ENCODE results near the gene HOXD13.

The HOXD13 gene

DNA sequence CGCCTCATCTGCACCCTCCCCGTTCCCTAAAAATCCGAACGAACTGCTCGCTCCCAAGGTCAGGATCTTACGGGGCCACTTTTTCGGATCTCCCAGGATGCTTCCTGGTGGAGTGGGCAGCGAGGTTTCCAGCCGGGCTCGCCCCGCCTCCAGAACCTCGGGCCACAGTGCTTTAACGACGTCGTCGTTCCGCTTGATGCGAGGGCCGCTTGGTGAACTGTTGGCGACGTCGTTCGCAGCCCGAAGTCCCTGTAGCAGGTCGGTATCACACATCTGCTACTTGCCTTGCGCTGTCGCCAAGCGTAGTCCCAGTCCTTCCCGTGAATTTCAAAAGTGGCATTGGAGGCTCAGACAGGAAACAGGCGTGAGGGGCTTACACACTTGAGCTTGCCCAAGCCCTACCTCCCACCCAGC is 24.1 kb upstream of the HOXD13 start:
- TF ChIP-seq, protein P1, sequence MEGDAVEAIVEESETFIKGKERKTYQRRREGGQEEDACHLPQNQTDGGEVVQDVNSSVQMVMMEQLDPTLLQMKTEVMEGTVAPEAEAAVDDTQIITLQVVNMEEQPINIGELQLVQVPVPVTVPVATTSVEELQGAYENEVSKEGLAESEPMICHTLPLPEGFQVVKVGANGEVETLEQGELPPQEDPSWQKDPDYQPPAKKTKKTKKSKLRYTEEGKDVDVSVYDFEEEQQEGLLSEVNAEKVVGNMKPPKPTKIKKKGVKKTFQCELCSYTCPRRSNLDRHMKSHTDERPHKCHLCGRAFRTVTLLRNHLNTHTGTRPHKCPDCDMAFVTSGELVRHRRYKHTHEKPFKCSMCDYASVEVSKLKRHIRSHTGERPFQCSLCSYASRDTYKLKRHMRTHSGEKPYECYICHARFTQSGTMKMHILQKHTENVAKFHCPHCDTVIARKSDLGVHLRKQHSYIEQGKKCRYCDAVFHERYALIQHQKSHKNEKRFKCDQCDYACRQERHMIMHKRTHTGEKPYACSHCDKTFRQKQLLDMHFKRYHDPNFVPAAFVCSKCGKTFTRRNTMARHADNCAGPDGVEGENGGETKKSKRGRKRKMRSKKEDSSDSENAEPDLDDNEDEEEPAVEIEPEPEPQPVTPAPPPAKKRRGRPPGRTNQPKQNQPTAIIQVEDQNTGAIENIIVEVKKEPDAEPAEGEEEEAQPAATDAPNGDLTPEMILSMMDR (IDR thresholded peaks at IDR 0.05; ENCODE audit: unreplicated experiment in 3 of 3) = no peak
- peaks cover 100% of the 10 kb centered on the region for H3K27me3 Mint-ChIP-seq (ENCODE audit: low read depth)
- no peak overlapping the region for H3K27ac Mint-ChIP-seq
- no peaks in the 10 kb centered on the region for H3K36me3 Mint-ChIP-seq (ENCODE audit: low read depth)
- H3K4me1 Mint-ChIP-seq = peaks cover 5% of the 10 kb centered on the region
- peaks cover 6% of the 10 kb centered on the region for H3K9me3 Mint-ChIP-seq
- peak overlapping the region; percentile 9 to 67 (median 29) for H3K4me3 Mint-ChIP-seq

DNA sequence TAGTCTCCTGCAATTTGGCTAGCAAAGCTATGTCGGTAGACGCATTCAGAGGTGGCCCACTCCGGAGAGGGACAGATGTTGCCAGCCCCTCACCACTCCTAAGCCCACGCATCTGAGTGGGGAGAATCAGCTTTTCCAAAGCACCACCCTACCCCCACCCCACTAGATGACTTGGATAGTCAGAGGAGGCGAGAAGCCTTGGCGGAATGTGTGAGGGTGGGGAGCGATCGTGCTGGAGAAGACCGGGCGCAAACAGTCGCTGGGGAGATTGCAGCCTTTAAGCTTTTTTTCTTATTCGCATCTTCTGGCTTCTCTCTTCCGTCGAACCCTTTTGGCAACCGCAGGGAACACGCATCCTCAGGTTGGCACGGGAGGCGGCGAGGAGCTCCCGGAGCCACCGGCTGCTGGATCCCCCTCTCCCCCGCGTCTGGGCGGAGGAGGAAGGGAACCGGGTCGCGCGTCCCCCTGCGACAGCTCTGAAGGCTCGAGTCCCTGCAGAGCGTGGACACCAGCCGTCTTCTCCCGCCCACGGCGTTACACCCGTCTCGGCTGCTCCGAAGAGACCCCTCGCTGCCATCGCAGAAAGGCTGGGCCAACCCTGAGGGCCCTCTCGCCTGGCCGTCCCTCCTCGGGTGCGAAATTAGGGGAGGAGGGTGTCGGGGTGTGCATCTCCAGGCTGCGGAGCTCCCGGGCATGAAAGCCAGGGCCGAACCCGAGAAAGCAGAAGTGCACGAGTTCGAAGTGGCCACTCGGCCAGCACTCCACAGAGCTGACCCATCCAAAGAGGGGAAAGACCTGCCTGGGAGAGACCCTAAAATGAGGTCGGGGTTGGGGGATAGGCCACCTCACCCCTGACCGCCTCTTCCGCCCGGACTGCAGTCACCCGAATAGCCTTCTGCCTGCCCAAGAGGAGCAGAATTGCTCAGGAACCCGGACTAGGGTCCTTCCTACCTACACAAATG is 20.9 kb upstream of the HOXD13 start:
- Mint-ChIP-seq H3K4me3 (peak overlapping the region in 1 of 3 experiments; percentile 10), H3K27me3 (ENCODE audit: low read depth) (peaks cover 100% of the 10 kb centered on the region), H3K9me3 (peaks cover 6% of the 10 kb centered on the region), H3K36me3 (ENCODE audit: low read depth) (no peaks in the 10 kb centered on the region), H3K4me1 (peaks cover 5% of the 10 kb centered on the region), H3K27ac (no peak overlapping the region)
- TF ChIP-seq, protein P1 (IDR thresholded peaks at IDR 0.05; ENCODE audit: unreplicated experiment in 3 of 3) = no peak

DNA sequence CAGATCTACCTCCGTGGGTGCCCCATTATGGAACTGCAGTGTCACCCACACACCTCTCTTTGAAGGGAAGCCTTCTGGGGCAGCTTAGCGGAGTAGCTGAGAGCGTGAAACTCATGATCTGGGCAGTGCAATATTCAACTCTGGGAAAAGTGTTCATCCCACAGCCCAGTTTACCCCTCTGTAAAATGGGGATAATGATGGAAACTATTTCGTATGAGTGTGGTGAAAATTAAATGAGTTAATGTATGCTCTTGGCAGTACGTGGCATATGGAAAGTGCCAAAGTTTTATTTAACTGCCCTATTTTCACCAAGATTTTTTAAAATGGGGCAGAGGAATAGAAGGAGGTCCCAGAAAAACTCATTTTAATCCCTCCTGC is 20.2 kb upstream of the HOXD13 start:
- no peak overlapping the region for H3K27ac Mint-ChIP-seq
- H3K4me3 Mint-ChIP-seq = no peak overlapping the region
- no peaks in the 10 kb centered on the region for H3K36me3 Mint-ChIP-seq (ENCODE audit: low read depth)
- peaks cover 100% of the 10 kb centered on the region for H3K27me3 Mint-ChIP-seq (ENCODE audit: low read depth)
- H3K9me3 Mint-ChIP-seq = peaks cover 6% of the 10 kb centered on the region
- TF ChIP-seq, protein P1 (IDR thresholded peaks at IDR 0.05; ENCODE audit: unreplicated experiment in 3 of 3) = no peak
- H3K4me1 Mint-ChIP-seq = peaks cover 5% of the 10 kb centered on the region

DNA sequence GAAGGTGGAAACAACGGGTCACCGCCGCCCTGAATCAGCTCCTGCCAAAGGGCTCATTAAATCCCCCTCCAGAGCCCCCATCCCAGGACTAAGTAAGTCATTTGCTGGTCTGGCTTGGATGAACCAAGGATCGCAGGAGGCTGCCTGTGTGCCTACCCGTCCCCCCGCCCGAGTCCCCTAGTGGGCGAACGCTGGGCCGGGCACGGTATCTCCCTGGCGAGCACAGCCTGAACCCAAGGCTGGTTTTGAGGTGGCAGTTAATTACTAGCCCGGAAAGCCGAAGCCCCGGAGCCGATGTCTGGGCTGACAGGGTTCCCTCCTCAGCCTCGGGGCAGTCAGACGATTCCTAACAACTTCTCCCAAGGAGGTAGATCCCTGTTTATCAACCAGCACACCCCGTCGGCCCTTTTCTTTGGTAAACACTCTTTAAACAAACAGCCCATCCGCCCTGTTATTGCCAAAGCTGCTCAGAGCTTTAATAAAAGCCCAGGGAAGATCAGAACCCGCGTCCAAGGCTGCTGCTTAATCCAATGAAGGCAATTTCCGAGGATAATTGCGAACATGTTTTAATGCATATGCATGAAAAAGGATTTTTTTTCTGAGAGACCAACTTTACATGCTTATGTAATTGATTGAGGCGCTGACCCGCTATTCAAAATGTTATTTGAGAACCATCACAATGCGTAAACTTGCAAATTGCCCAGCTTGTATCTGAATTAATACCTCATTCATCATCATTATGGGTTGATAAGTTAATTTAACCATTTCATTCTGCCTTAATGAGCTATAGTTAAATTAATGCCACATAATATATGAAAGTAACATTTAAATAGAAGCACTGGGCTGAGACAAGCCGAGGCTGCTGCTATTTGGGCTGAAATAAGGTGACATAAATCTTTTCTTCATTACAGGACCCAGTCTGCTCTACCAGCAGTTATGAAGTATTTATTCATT is 19.3 kb upstream of the HOXD13 start:
- Mint-ChIP-seq H3K36me3 (ENCODE audit: low read depth) (no peaks in the 10 kb centered on the region), H3K4me1 (no peaks in the 10 kb centered on the region), H3K4me3 (no peak overlapping the region), H3K9me3 (peaks cover 6% of the 10 kb centered on the region), H3K27me3 (ENCODE audit: low read depth) (peaks cover 97% of the 10 kb centered on the region), H3K27ac (no peak overlapping the region)
- TF ChIP-seq, protein P1 (IDR thresholded peaks at IDR 0.05; ENCODE audit: unreplicated experiment in 3 of 3) = no peak

DNA sequence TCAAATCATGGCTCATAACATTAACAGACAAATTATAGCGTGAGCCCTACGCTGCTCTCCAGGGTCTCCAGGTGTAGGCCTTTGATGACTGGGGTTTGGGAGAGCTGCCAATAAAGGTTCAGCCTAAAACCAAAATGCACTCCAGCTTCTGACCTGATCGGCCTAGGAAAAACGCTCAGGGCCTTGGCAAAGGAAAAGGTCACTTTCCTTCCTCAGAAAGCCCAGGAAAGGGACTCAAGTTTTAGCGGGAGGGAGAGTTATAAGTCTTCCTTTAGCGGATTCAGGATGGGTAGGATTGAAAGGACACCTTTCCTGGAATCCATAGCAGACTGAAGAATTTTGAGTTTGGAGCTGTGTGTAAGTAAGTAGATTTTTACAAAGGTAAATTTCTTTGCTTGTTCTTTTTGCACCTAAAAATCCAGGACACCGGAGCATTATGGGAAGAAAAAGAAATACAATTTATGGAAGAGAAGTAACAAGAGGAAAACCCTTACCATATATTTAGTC is 17.5 kb upstream of the HOXD13 start:
- no peak overlapping the region for H3K27ac Mint-ChIP-seq
- peaks cover 2% of the 10 kb centered on the region for H3K9me3 Mint-ChIP-seq
- peak overlapping the region in 1 of 3 experiments; percentile 43 for H3K4me3 Mint-ChIP-seq
- no peaks in the 10 kb centered on the region for H3K36me3 Mint-ChIP-seq (ENCODE audit: low read depth)
- H3K4me1 Mint-ChIP-seq = peaks cover 11% of the 10 kb centered on the region
- peaks cover 97% of the 10 kb centered on the region for H3K27me3 Mint-ChIP-seq (ENCODE audit: low read depth)
- TF ChIP-seq, protein P1 (IDR thresholded peaks at IDR 0.05; ENCODE audit: unreplicated experiment in 3 of 3) = no peak

All from nephron (organoid).